Endothelial cell of umbilical vein (primary cell): ENCODE results near the gene FBXL13. TPM values are rescaled to one million over a fixed set of nuclear protein-coding genes. Genes with fewer than 3 reads are reported as not detected.

Source experiments
- BruUV-seq: library from RNA; stranded (reverse); fragments of 400-500 nt; replicated peaks from 2 replicates; lab custom pipeline; 2021; lab: Mats Ljungman, UMichigan
- CTCF ChIA-PET: fragments of 300-600, 350-600 bp; sonication (Branson Sonifier 250); formaldehyde crosslinking; loops from one replicate; lab custom pipeline; 2021; ENCODE audit warnings: antibody characterized with exemption, inconsistent platforms; lab: Charles Lee
- POLR2A ChIA-PET: fragments of 300-600, 350-600 bp; sonication (Branson Sonifier 250); formaldehyde crosslinking; loops from one replicate; lab custom pipeline; 2021; ENCODE audit warnings: antibody characterized with exemption, inconsistent platforms; lab: Charles Lee
- DNase-seq: peaks from one replicate; pipeline ENCODE4 v3.0.0-alpha.2; 2011; ENCODE audit warnings: low read depth, low spot score
- FAIRE-seq: peaks from 2 replicates; lab custom pipeline; 2011; peaks lifted over from hg19 to GRCh38; lab: Jason Lieb, UNC
- H2AFZ ChIP-seq: 2 replicates; pipeline ENCODE4 v1.6.0; 2012; ENCODE audit warnings: low read depth, low read length, control low read depth, inconsistent platforms
- H3K27ac ChIP-seq: 2 replicates; pipeline ENCODE4 v1.5.1; 2011; ENCODE audit warnings: low read depth, mild to moderate bottlenecking, control low read depth, low read length, moderate library complexity; ENCODE audit not compliant: insufficient read depth
- H3K27me3 ChIP-seq, 2 experiments: 2 replicates each; pipeline versions ENCODE4 v1.6.0 to v1.6.1; 2011; ENCODE audit warnings: low read length in 2 of 2, mixed read lengths in 1 of 2; ENCODE audit not compliant: control insufficient read depth in 2 of 2, insufficient read depth in 2 of 2
- H3K36me3 ChIP-seq, 2 experiments: 2 replicates in 1 of 2; 3 replicates in 1 of 2; pipeline ENCODE4 v1.5.1; 2011; ENCODE audit warnings: low read length in 2 of 2, mild to moderate bottlenecking in 1 of 2, moderate library complexity in 1 of 2; ENCODE audit not compliant: control insufficient read depth in 2 of 2, insufficient read depth in 2 of 2; ENCODE audit errors: extremely low read depth in 1 of 2
- H3K4me1 ChIP-seq: 3 replicates; pipeline ENCODE4 v1.5.1; 2011; ENCODE audit warnings: mild to moderate bottlenecking, low read length; ENCODE audit not compliant: control insufficient read depth, insufficient read depth; ENCODE audit errors: extremely low read depth
- H3K4me2 ChIP-seq: 2 replicates; pipeline ENCODE4 v1.6.1; 2011; ENCODE audit warnings: low read length, control low read depth, mixed read lengths; ENCODE audit not compliant: insufficient read depth
- H3K4me3 ChIP-seq, 3 experiments: fragments of 200-600 bp in 1 of 3; sonication (generic), shearing (Covaris generic) in 1 of 3; replicated peaks in 1 of 3; 2 replicates each; pipeline ENCODE4 v1.5.1; 2011 to 2016; ENCODE audit warnings: control low read depth in 3 of 3, low read length in 3 of 3, mild to moderate bottlenecking in 2 of 3, inconsistent platforms in 1 of 3, low read depth in 1 of 3, moderate library complexity in 1 of 3; ENCODE audit not compliant: insufficient read depth in 1 of 3
- H3K79me2 ChIP-seq: 2 replicates; pipeline ENCODE4 v1.6.0; 2012; ENCODE audit warnings: low read length, inconsistent platforms; ENCODE audit not compliant: control insufficient read depth, insufficient read depth
- H3K9ac ChIP-seq: replicated peaks from 2 replicates; pipeline ENCODE3; 2011; ENCODE audit warnings: low read length, control low read depth; ENCODE audit not compliant: insufficient read depth; ENCODE audit errors: extremely low read depth
- H3K9me1 ChIP-seq: replicated peaks from 3 replicates; pipeline ENCODE4 v1.6.0; 2011; ENCODE audit warnings: mild to moderate bottlenecking, low read length; ENCODE audit not compliant: control insufficient read depth, insufficient read depth; ENCODE audit errors: extremely low read depth
- H3K9me3 ChIP-seq: replicated peaks from 2 replicates; pipeline ENCODE4 v1.5.1; 2012; ENCODE audit warnings: low read length, inconsistent platforms; ENCODE audit not compliant: control insufficient read depth, insufficient read depth
- H4K20me1 ChIP-seq: replicated peaks from 2 replicates; pipeline ENCODE3; 2011; ENCODE audit warnings: mild to moderate bottlenecking, low read length; ENCODE audit not compliant: control insufficient read depth, insufficient read depth; ENCODE audit errors: extremely low read depth
- EZH2 ChIP-seq: IDR thresholded peaks from 2 replicates; pipeline ENCODE4 v1.6.1; 2012; ENCODE audit warnings: borderline replicate concordance, low read depth, mild to moderate bottlenecking, moderate library complexity, low read length, inconsistent platforms; ENCODE audit not compliant: severe bottlenecking
- FOS ChIP-seq: IDR thresholded peaks from 2 replicates; pipeline ENCODE4 v1.6.1; 2011; ENCODE audit warnings: mild to moderate bottlenecking, low read length, moderate library complexity, borderline replicate concordance; ENCODE audit not compliant: insufficient read depth
- JUN ChIP-seq: IDR thresholded peaks from 2 replicates; pipeline ENCODE4 v1.6.1; 2011; ENCODE audit warnings: borderline replicate concordance, low read depth; ENCODE audit not compliant: insufficient read length, insufficient read depth
- MYC ChIP-seq: IDR thresholded peaks from one replicate; pipeline ENCODE4 v1.6.1; 2011; ENCODE audit warnings: mild to moderate bottlenecking, low read depth, low read length
- POLR2AphosphoS5 ChIP-seq: IDR thresholded peaks from 2 replicates; pipeline ENCODE4 v1.6.1; 2012; ENCODE audit warnings: low read depth, mild to moderate bottlenecking, control low read depth, low read length, moderate library complexity; ENCODE audit not compliant: insufficient read depth
- dilution Hi-C: fragments of 300-500 bp; cut with MboI; formaldehyde crosslinking; loops from one replicate; pipeline ENCODE4 v1.15.0; 2019; ENCODE audit warnings: low sequenced_read_pairs; ENCODE audit not compliant: extremely low pct_ligation_motif_present
- intact Hi-C: fragments of 100-400 bp; cut with micrococcal nuclease; formaldehyde crosslinking; loops from one replicate; pipeline ENCODE4 v1.10.0; 2022
- polyA plus RNA-seq, 4 experiments: library from polyadenylated mRNA; depleted of rRNA in 3 of 4; stranded (reverse) in 3 of 4; unstranded in 1 of 4; fragments of >200 nt; gene quantifications; 2 replicates each; pipeline versions ENCODE4 v1.2.1 to v1.2.3, GENCODE V29; 2011 to 2012; ENCODE audit warnings: missing spikeins in 1 of 4
- total RNA-seq: library from RNA; stranded (reverse); gene quantifications from 2 replicates; pipeline ENCODE4 v1.2.3, GENCODE V29; 2021

Gene FBXL13
- total and polyA plus RNA-seq, 2 donors (not counting 3 experiments of a cell fraction or from before 2014, with no cell fraction given): 3.9 to 4.6 TPM

DNA sequence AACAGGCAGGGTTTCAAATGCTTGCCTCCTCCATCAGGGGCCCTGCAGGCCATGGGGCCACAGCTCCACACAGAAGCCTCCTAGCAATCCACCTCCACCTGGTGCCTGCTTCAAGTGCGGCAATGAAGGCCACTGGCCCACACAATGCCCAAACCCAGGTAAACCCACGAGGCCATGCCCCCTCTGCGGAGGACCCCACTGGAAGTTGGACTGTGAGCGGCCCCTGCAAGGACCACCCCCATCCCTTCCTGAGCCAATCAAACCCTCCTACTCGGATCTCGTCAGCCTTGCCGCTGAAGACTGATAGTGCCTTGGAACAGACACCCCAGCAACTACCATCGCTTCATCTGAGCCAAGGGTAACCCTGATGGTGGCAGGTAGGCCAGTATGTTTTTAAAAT lies 98.7 kb downstream of the FBXL13 start:
- Histone ChIP-seq H4K20me1 (no peaks in the 10 kb centered on the region), H3K4me3 (no peak overlapping the region), H3K4me1 (peaks cover 19% of the 10 kb centered on the region), H3K79me2 (peaks cover 2% of the 10 kb centered on the region), H3K9me3 (no peaks in the 10 kb centered on the region), H3K9ac (no peak overlapping the region), H3K4me2 (no peak overlapping the region), H3K27me3 (no peaks in the 10 kb centered on the region), H3K36me3 (no peaks in the 10 kb centered on the region), H3K27ac (no peak overlapping the region), H2AFZ (no peak overlapping the region), H3K9me1 (no peaks in the 10 kb centered on the region)
- no peak for TF ChIP-seq POLR2AphosphoS5
- TF ChIP-seq JUN: no peak
- no peak for TF ChIP-seq MYC
- TF ChIP-seq FOS: no peak
- no peak for TF ChIP-seq EZH2
- intact Hi-C loops: no loop called here
- BruUV-seq: no TSS peak
- DNase-seq (no peak), FAIRE-seq (no peak)
- CTCF ChIA-PET: no interaction called here
- dilution Hi-C loops: no loop called here
- POLR2A ChIA-PET: no interaction called here

DNA sequence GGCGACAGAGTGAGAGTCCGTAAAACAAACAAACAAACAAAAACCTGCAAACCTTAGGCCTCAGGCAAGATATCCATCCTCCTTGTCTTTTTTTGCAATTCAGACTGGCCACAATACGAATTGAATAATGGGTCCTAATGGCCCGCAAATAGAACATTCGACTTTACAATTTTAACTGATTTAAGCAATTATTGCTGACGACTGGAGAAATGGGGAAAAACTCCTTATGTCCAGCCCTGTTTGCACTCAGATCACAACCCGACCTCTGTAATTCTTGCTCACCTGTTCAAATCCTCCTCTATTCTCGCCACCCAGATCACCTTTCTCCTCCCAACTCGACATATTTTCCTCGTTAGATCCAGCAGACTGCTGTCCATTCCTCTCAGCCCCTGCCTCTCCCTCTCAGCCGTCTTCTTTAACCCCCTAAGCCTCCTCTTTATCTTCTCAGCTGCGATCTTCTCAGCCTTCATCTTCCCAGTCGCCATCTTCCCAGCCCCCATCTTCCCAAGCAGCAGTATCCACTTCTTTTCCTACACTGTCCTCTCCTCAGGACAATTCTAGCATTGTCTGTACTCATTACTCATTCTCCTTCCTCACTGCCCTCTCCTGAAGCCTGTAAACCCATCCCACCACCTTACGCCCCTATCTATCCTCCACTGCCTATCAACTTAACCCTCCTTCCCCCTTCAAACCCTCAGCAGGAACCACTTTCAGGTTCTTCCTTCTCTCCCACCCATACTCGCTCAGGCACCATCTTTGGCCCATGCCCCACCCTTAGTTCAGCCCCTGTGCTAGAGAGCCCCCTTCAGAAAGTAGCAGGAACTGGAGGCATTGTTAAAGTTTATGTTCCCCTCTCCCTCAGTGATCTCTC lies 100.0 kb downstream of the FBXL13 start:
- Histone ChIP-seq H4K20me1 (no peaks in the 10 kb centered on the region), H3K9me1 (no peaks in the 10 kb centered on the region), H3K4me1 (peaks cover 19% of the 10 kb centered on the region), H3K4me2 (no peak overlapping the region), H3K27me3 (no peaks in the 10 kb centered on the region), H3K9me3 (no peaks in the 10 kb centered on the region), H3K9ac (no peak overlapping the region), H3K36me3 (no peaks in the 10 kb centered on the region), H3K27ac (peak overlapping the region; percentile 88), H3K4me3 (no peak overlapping the region), H2AFZ (no peak overlapping the region), H3K79me2 (peaks cover 2% of the 10 kb centered on the region)
- dilution Hi-C loops (no loop called here), intact Hi-C loops (loop anchor here (5.0 kb wide), 1 partner anchor 88 kb away; no protein-coding TSS in a partner anchor)
- FAIRE-seq: no peak
- no peak for TF ChIP-seq MYC
- TF ChIP-seq POLR2AphosphoS5: no peak
- CTCF ChIA-PET: no interaction called here
- no peak for DNase-seq
- POLR2A ChIA-PET: no interaction called here
- no TSS peak for BruUV-seq
